Measurements from ENCODE around the gene UBE2G2.

Gene UBE2G2

GRCh38 chr21:44773291-44773932, 28.2 kb downstream of the UBE2G2 start:
- Mint-ChIP-seq H3K27ac (no peak overlapping the region), H3K4me1 (ENCODE audit: low read depth) (peaks cover 2% of the 10 kb centered on the region), H3K27me3 (no peaks in the 10 kb centered on the region), H3K4me3 (no peak overlapping the region), H3K9me3 (ENCODE audit: low read depth) (no peaks in the 10 kb centered on the region), H3K36me3 (peaks cover 13% of the 10 kb centered on the region)

GRCh38 chr21:44771896-44772525, 29.6 kb downstream of the UBE2G2 start:
- peaks cover 9% of the 10 kb centered on the region for H3K36me3 Mint-ChIP-seq
- H3K27me3 Mint-ChIP-seq, result no peaks in the 10 kb centered on the region
- H3K4me3 Mint-ChIP-seq, result no peak overlapping the region
- H3K4me1 Mint-ChIP-seq (ENCODE audit: low read depth), result peaks cover 3% of the 10 kb centered on the region
- H3K27ac Mint-ChIP-seq, result no peak overlapping the region
- no peaks in the 10 kb centered on the region for H3K9me3 Mint-ChIP-seq (ENCODE audit: low read depth)

- H3K27ac Mint-ChIP-seq, result no peak overlapping the region
- no peak overlapping the region for H3K4me3 Mint-ChIP-seq
- peaks cover 4% of the 10 kb centered on the region for H3K36me3 Mint-ChIP-seq
- H3K4me1 Mint-ChIP-seq (ENCODE audit: low read depth), result peaks cover 21% of the 10 kb centered on the region
- no peaks in the 10 kb centered on the region for H3K9me3 Mint-ChIP-seq (ENCODE audit: low read depth)
- H3K27me3 Mint-ChIP-seq, result no peaks in the 10 kb centered on the region
These were observed 33.5 kb downstream of the UBE2G2 start for GRCh38 chr21:44767834-44768831.

- no peaks in the 10 kb centered on the region for H3K27me3 Mint-ChIP-seq
- H3K4me1 Mint-ChIP-seq (ENCODE audit: low read depth), result peaks cover 21% of the 10 kb centered on the region
- H3K9me3 Mint-ChIP-seq (ENCODE audit: low read depth), result no peaks in the 10 kb centered on the region
- H3K36me3 Mint-ChIP-seq, result peaks cover 4% of the 10 kb centered on the region
- H3K4me3 Mint-ChIP-seq, result no peak overlapping the region
- H3K27ac Mint-ChIP-seq, result no peak overlapping the region
These were observed 34.7 kb downstream of the UBE2G2 start for GRCh38 chr21:44766818-44767354.

DNA sequence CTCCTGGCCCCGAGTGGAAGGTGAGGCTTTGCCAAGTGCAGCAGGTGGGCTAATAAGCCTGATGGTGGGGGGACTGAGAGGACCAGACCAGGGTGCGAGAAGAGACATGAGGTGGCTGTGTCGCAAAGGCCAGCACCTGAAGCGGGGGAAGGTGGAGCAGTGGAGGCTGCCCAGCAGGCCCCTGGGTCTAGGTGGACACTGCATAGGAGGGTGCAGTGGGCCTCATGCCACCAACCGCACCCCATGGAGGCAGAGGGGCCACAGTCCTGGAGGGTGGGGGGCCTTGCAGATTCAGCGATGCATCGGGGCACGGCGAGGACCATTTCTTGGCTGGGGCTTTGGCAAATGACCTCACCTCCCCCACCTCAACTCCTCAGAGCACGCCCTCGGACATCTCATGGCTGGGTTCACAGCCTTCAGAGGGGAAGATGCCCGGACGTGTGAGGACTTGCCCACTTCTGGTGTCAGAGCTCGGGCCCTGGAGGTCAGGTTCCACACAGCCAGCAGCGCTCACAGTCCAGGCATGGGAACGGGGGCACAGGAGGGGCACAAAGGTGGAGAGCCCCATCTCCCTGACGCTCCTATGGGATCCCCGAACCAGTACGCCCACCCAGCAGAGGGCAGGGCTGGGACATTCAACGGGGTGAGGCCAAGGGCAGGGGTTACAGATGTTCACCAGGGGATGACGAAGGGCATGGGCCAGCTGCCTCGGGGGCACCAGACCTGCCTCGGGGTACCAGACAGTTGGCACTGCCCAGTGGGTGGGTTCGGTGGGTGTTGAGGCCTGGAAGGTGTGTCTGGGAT, 35.4 kb downstream of the UBE2G2 start:
- Mint-ChIP-seq H3K27me3 (no peaks in the 10 kb centered on the region), H3K27ac (peak overlapping the region; percentile 79), H3K9me3 (ENCODE audit: low read depth) (no peaks in the 10 kb centered on the region), H3K4me3 (no peak overlapping the region), H3K4me1 (ENCODE audit: low read depth) (peaks cover 24% of the 10 kb centered on the region), H3K36me3 (peaks cover 4% of the 10 kb centered on the region)

- Mint-ChIP-seq H3K27ac (peak overlapping the region; percentile 79), H3K27me3 (no peaks in the 10 kb centered on the region), H3K9me3 (ENCODE audit: low read depth) (no peaks in the 10 kb centered on the region), H3K4me3 (peak overlapping the region; percentile 32), H3K36me3 (peaks cover 4% of the 10 kb centered on the region), H3K4me1 (ENCODE audit: low read depth) (peaks cover 24% of the 10 kb centered on the region)
These were observed 36.2 kb downstream of the UBE2G2 start for GRCh38 chr21:44765231-44766013.

- H3K4me1 Mint-ChIP-seq (ENCODE audit: low read depth), result peaks cover 24% of the 10 kb centered on the region
These were observed 37.0 kb downstream of the UBE2G2 start for GRCh38 chr21:44764319-44765230.

GRCh38 chr21:44763451-44764318, 37.9 kb downstream of the UBE2G2 start:
- Mint-ChIP-seq H3K27ac (no peak overlapping the region), H3K9me3 (ENCODE audit: low read depth) (no peaks in the 10 kb centered on the region), H3K4me3 (no peak overlapping the region), H3K4me1 (ENCODE audit: low read depth) (peaks cover 24% of the 10 kb centered on the region), H3K27me3 (no peaks in the 10 kb centered on the region), H3K36me3 (peaks cover 2% of the 10 kb centered on the region)

More at GRCh38 chr21:44764319-44765230, 37.0 kb downstream of the UBE2G2 start:
- H3K36me3 Mint-ChIP-seq, result peaks cover 3% of the 10 kb centered on the region
- no peaks in the 10 kb centered on the region for H3K9me3 Mint-ChIP-seq (ENCODE audit: low read depth)
- no peaks in the 10 kb centered on the region for H3K27me3 Mint-ChIP-seq
- no peak overlapping the region for H3K4me3 Mint-ChIP-seq
- no peak overlapping the region for H3K27ac Mint-ChIP-seq

DNA sequence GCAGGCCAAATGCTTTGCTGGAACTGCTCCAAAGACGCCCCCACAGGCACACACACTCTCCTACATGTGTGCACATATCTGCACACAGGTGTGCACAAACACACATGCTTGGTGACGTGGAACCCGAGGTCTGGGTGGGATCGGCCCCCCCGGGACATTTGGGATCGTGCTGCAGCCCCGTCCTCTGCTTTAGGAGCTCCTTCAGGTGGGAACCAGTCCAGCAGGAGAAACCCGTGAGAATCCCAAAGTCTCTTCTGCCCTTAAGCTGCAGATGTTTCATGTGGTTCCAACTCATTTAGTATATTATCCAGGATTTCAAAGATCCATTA, 38.6 kb downstream of the UBE2G2 start:
- H3K27ac Mint-ChIP-seq, result no peak overlapping the region
- no peaks in the 10 kb centered on the region for H3K27me3 Mint-ChIP-seq
- no peaks in the 10 kb centered on the region for H3K36me3 Mint-ChIP-seq
- H3K4me3 Mint-ChIP-seq, result no peak overlapping the region
- H3K4me1 Mint-ChIP-seq (ENCODE audit: low read depth), result peaks cover 24% of the 10 kb centered on the region
- no peaks in the 10 kb centered on the region for H3K9me3 Mint-ChIP-seq (ENCODE audit: low read depth)

DNA sequence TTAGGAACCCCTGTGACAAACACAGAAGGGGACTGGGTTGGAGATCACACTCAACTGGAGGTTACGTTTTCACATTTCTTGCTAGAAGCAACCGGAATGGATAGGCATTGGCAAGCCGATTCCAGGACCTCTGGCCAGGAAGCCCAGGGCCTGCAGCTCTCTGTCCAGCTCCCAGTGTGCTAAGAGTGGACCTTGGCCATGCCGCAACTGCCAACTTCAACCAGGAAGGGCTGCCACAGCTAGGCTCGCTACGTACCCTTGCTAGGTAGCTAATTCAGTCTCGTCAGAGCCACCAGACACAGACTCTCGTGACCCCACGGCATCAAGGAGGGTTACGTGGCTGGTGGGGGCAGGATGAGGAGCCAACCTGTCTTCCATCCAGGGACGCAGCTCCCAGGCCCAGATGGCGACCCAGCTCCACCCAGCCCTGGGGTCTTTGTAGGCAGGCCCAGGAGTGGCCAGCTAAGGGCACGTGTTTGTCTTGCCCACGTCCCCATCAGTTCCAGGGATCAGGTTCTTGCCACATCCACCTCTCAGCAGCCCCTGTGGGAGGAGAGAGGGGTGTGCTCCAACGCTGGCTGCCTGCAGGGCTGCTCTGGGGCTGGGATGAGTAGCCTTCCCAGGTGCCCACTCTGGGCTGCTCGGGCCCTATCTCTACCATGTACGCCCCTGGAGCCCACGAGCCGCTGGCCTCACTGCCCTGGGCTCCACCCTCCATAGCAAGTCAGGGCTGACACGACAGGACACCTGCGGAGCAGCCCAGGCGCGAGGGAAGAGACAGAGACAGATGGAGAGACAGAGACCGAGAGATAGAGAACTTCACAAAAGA, 39.2 kb downstream of the UBE2G2 start:
- Mint-ChIP-seq H3K27ac (no peak overlapping the region), H3K36me3 (no peaks in the 10 kb centered on the region), H3K4me1 (ENCODE audit: low read depth) (peaks cover 24% of the 10 kb centered on the region), H3K4me3 (no peak overlapping the region), H3K9me3 (ENCODE audit: low read depth) (no peaks in the 10 kb centered on the region), H3K27me3 (no peaks in the 10 kb centered on the region)

DNA sequence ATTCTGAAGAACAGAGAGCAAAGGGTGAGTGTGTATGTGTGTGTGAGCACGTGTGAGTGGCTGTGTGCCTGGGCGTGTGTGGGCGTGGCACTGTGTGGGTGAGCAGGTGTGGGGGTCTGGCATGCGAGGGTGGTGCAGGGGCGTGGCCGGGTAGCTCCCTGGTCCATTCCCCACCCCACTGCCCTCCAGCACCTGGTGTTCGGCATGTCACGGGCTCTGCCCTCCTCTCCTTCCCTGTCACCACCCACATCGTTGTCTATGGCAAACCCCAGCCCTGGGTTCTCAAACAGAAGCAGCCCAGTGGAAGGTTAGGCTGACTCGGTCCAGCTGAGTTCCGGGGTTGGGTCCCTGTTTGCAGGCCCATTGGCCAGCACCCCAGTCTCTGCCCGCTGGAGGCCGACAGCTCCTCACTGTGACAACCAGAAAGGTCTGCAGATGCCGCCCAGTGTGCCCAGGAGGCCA, 39.8 kb downstream of the UBE2G2 start:
- H3K36me3 Mint-ChIP-seq, result no peaks in the 10 kb centered on the region
- no peak overlapping the region for H3K4me3 Mint-ChIP-seq
- H3K9me3 Mint-ChIP-seq (ENCODE audit: low read depth), result no peaks in the 10 kb centered on the region
- H3K27me3 Mint-ChIP-seq, result no peaks in the 10 kb centered on the region
- H3K4me1 Mint-ChIP-seq (ENCODE audit: low read depth), result peaks cover 21% of the 10 kb centered on the region
- H3K27ac Mint-ChIP-seq, result no peak overlapping the region

All from activated naive CD8-positive, alpha-beta T cell (primary cell).